DOHH2 (cell line): Measurements from ENCODE around the gene PIWIL4.

Experiments used
- H3F3A ChIP-seq: fragments of 200-600 bp; sonication (generic), shearing (Covaris generic); 2 replicates; pipeline ENCODE4 v1.6.0; 2016; ENCODE audit warnings: antibody characterized with exemption, mild to moderate bottlenecking; ENCODE audit not compliant: control insufficient read depth, insufficient read depth
- H3K27ac ChIP-seq: fragments of 200-600 bp; sonication (generic); 2 replicates; pipeline ENCODE4 v1.5.1; 2014; ENCODE audit warnings: low read depth, mild to moderate bottlenecking, low read length, moderate library complexity
- H3K27me3 ChIP-seq: fragments of 200-600 bp; sonication (generic); 2 replicates; pipeline ENCODE4 v1.6.1; 2014; ENCODE audit warnings: mild to moderate bottlenecking, low read length, mixed read lengths; ENCODE audit not compliant: control insufficient read depth
- H3K36me3 ChIP-seq: fragments of 200-600 bp; sonication (generic); 2 replicates; pipeline ENCODE4 v1.6.1; 2014; ENCODE audit warnings: mild to moderate bottlenecking, low read length, moderate library complexity, mixed read lengths; ENCODE audit not compliant: control insufficient read depth
- H3K4me1 ChIP-seq: fragments of 200-600 bp; sonication (generic); 2 replicates; pipeline ENCODE4 v1.6.1; 2014; ENCODE audit warnings: mild to moderate bottlenecking, low read length, mixed read lengths; ENCODE audit not compliant: control insufficient read depth
- H3K4me2 ChIP-seq: fragments of 200-600 bp; sonication (generic); 2 replicates; pipeline ENCODE4 v1.6.0; 2014; ENCODE audit warnings: mild to moderate bottlenecking, low read length, moderate library complexity
- H3K4me3 ChIP-seq: fragments of 200-600 bp; sonication (generic); 2 replicates; pipeline ENCODE4 v1.5.1; 2014; ENCODE audit warnings: mild to moderate bottlenecking, low read length, mixed read lengths
- H3K79me2 ChIP-seq: fragments of 200-600 bp; sonication (generic); 2 replicates; pipeline ENCODE4 v1.6.1; 2014; ENCODE audit warnings: mild to moderate bottlenecking, low read length, mixed read lengths; ENCODE audit not compliant: control insufficient read depth
- H3K9me2 ChIP-seq: fragments of 200-600 bp; sonication (generic); replicated peaks from 2 replicates; pipeline ENCODE4 v1.6.1; 2014; ENCODE audit warnings: mild to moderate bottlenecking, low read length, mixed read lengths; ENCODE audit not compliant: control insufficient read depth
- H3K9me3 ChIP-seq: fragments of 200-600 bp; sonication (generic); 2 replicates; pipeline ENCODE4 v1.6.1; 2014; ENCODE audit warnings: antibody characterized with exemption, low read length, mixed read lengths; ENCODE audit not compliant: control insufficient read depth, insufficient read depth
- H4K20me1 ChIP-seq: fragments of 200-600 bp; sonication (generic); 2 replicates; pipeline ENCODE4 v1.6.0; 2014; ENCODE audit warnings: low read depth, mild to moderate bottlenecking, antibody characterized with exemption, low read length, moderate library complexity; ENCODE audit not compliant: control insufficient read depth, insufficient read depth
- CTCF ChIP-seq: fragments of 200-600 bp; sonication (generic); IDR thresholded peaks from one replicate; pipeline ENCODE4 v1.5.1; 2014; ENCODE audit warnings: antibody characterized with exemption, mild to moderate bottlenecking, low read depth, low read length; ENCODE audit not compliant: poor library complexity, severe bottlenecking
- EZH2phosphoT487 ChIP-seq: fragments of 200-600 bp; sonication (generic); IDR thresholded peaks from 2 replicates; pipeline ENCODE4 v1.6.1; 2017; ENCODE audit warnings: borderline replicate concordance, mild to moderate bottlenecking, antibody characterized with exemption, low read length, moderate library complexity, mixed read lengths

Gene PIWIL4

GRCh38 chr11:94629741-94630140 is 62.6 kb downstream of the PIWIL4 start:
- H3K27ac ChIP-seq: no peak overlapping the region
- no peaks in the 10 kb centered on the region for H3K36me3 ChIP-seq

GRCh38 chr11:94630221-94630620 is 63.1 kb downstream of the PIWIL4 start:
- H3K27me3 ChIP-seq: no peaks in the 10 kb centered on the region
- H3K9me2 ChIP-seq: no peaks in the 10 kb centered on the region
- no peak overlapping the region for H3K4me3 ChIP-seq
- no peak overlapping the region for H3K27ac ChIP-seq
- peaks cover 8% of the 10 kb centered on the region; the same call in 1 of the 2 replicates for H3K9me3 ChIP-seq
- H3K36me3 ChIP-seq: no peaks in the 10 kb centered on the region
- H3K79me2 ChIP-seq: no peaks in the 10 kb centered on the region
- H3K4me1 ChIP-seq: no peaks in the 10 kb centered on the region
- no peaks in the 10 kb centered on the region for H4K20me1 ChIP-seq
- no peak overlapping the region for H3K4me2 ChIP-seq
- H3F3A ChIP-seq: no peaks in the 10 kb centered on the region
- TF ChIP-seq EZH2phosphoT487: no peak
- no peak for TF ChIP-seq CTCF

More at GRCh38 chr11:94629741-94630140, 62.6 kb downstream of the PIWIL4 start:
- Histone ChIP-seq H4K20me1 (no peaks in the 10 kb centered on the region), H3K4me1 (no peaks in the 10 kb centered on the region), H3K4me2 (no peak overlapping the region), H3K4me3 (no peak overlapping the region), H3K9me2 (no peaks in the 10 kb centered on the region), H3K27me3 (no peaks in the 10 kb centered on the region), H3K9me3 (peaks cover 8% of the 10 kb centered on the region; the same call in 1 of the 2 replicates), H3K79me2 (no peaks in the 10 kb centered on the region), H3F3A (no peaks in the 10 kb centered on the region)
- TF ChIP-seq CTCF: no peak
- TF ChIP-seq EZH2phosphoT487: no peak

- H3K27me3 ChIP-seq: no peaks in the 10 kb centered on the region
- H3K9me2 ChIP-seq: no peaks in the 10 kb centered on the region
- H3F3A ChIP-seq: no peaks in the 10 kb centered on the region
- no peaks in the 10 kb centered on the region for H3K4me1 ChIP-seq
- no peak overlapping the region for H3K4me2 ChIP-seq
- H3K36me3 ChIP-seq: no peaks in the 10 kb centered on the region
- no peak for TF ChIP-seq EZH2phosphoT487
- TF ChIP-seq CTCF: no peak
- peaks cover 3% of the 10 kb centered on the region; the same call in 1 of the 2 replicates for H3K9me3 ChIP-seq
- H4K20me1 ChIP-seq: no peaks in the 10 kb centered on the region
- no peak overlapping the region for H3K27ac ChIP-seq
- H3K4me3 ChIP-seq: no peak overlapping the region
- no peaks in the 10 kb centered on the region for H3K79me2 ChIP-seq
Measured at GRCh38 chr11:94632356-94632755, 65.2 kb downstream of the PIWIL4 start.

GRCh38 chr11:94635072-94635471 is 67.9 kb downstream of the PIWIL4 start:
- H3F3A ChIP-seq: no peaks in the 10 kb centered on the region
- H4K20me1 ChIP-seq: no peaks in the 10 kb centered on the region
- H3K4me2 ChIP-seq: no peak overlapping the region
- no peak overlapping the region for H3K4me3 ChIP-seq
- no peaks in the 10 kb centered on the region for H3K9me3 ChIP-seq
- no peaks in the 10 kb centered on the region for H3K79me2 ChIP-seq
- no peaks in the 10 kb centered on the region for H3K27me3 ChIP-seq
- no peaks in the 10 kb centered on the region for H3K36me3 ChIP-seq
- no peak for TF ChIP-seq CTCF
- TF ChIP-seq EZH2phosphoT487: no peak
- no peaks in the 10 kb centered on the region for H3K4me1 ChIP-seq
- no peaks in the 10 kb centered on the region for H3K9me2 ChIP-seq
- H3K27ac ChIP-seq: no peak overlapping the region
